ENCODE results near the gene ALK. TPM values are rescaled to one million over a fixed set of nuclear protein-coding genes. Genes with fewer than 3 reads are reported as not detected.
A peak's percentile ranks its signal among the peaks of the same experiment; 100 is the strongest.

The ALK gene
- polyA plus RNA-seq, 1 of the 3 experiments (the other 2 are of a cell fraction), result 0.30 TPM

DNA sequence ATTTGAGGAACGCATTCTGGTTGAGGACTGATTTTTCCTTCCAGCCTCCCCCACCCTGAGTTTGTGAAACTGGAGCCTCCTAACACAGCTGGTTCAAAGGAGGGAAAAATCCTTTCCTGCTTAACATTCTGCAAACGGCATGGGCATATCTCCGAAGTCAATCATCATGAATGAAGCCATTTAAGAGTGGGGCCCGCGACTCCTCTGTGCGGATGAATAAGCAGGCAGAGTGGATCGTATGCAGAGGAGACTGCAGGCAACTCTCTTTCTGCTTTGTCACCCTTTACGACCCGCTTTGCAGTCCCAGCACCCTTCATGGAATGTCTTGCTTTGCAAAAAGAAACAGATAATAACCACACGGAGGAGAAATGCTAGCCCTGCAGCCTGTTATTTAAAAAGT lies 500.9 kb downstream of the ALK start:
- H3K4me1 ChIP-seq (ENCODE audit: control insufficient read depth in 1 of 2, insufficient read depth in 2 of 2, low read depth in 1 of 2, low read length in 1 of 2), result peaks cover 0 to 22% of the 10 kb centered on the region in 2 experiments; a peak in 1 of 4 replicates
- peak overlapping the region in 1 of 2 experiments; percentile 36; a peak in 1 of 4 replicates for H3K27ac ChIP-seq (ENCODE audit: low read depth in 2 of 2, low read length in 1 of 2)
- H2AFZ ChIP-seq (ENCODE audit: low read depth), result no peak overlapping the region
- no peak overlapping the region for H3K4me3 ChIP-seq (ENCODE audit: low read depth in 2 of 2, low read length in 1 of 2)
- CTCF ChIA-PET, result interaction anchor here (0.7 to 1.1 kb wide), 3 partner anchors 18 to 129 kb away, joined by 4 to 5 read pairs (median 4); no protein-coding TSS in a partner anchor
- 58% methylated on average over 10 of the region's 10 CpGs for WGBS (ENCODE audit: low lambda C conversion rate)
- no peaks in the 10 kb centered on the region for H3K9me3 ChIP-seq
- no peaks in the 10 kb centered on the region for H3K36me3 ChIP-seq (replicated peaks in 1 of 2; ENCODE audit: control insufficient read depth in 1 of 2, insufficient read depth in 2 of 2, low read length in 1 of 2)
- no peak for DNase-seq
- H3F3A ChIP-seq (replicated peaks; ENCODE audit: insufficient read depth), result no peaks in the 10 kb centered on the region
- TF ChIP-seq FOXM1 (IDR thresholded peaks at IDR 0.05; ENCODE audit: low read depth), result no peak
- no peak for TF ChIP-seq RAD21 (IDR thresholded peaks at IDR 0.05; ENCODE audit: low read length)
- no peak for TF ChIP-seq CHD2 (IDR thresholded peaks at IDR 0.05; ENCODE audit: low read length, partially characterized antibody)
- no peak for TF ChIP-seq ELF1 (IDR thresholded peaks at IDR 0.05)
- TF ChIP-seq, protein P1, sequence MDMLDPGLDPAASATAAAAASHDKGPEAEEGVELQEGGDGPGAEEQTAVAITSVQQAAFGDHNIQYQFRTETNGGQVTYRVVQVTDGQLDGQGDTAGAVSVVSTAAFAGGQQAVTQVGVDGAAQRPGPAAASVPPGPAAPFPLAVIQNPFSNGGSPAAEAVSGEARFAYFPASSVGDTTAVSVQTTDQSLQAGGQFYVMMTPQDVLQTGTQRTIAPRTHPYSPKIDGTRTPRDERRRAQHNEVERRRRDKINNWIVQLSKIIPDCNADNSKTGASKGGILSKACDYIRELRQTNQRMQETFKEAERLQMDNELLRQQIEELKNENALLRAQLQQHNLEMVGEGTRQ (IDR thresholded peaks at IDR 0.05; ENCODE audit: borderline replicate concordance, low read depth, low read length), result no peak
- TF ChIP-seq, protein P2, sequence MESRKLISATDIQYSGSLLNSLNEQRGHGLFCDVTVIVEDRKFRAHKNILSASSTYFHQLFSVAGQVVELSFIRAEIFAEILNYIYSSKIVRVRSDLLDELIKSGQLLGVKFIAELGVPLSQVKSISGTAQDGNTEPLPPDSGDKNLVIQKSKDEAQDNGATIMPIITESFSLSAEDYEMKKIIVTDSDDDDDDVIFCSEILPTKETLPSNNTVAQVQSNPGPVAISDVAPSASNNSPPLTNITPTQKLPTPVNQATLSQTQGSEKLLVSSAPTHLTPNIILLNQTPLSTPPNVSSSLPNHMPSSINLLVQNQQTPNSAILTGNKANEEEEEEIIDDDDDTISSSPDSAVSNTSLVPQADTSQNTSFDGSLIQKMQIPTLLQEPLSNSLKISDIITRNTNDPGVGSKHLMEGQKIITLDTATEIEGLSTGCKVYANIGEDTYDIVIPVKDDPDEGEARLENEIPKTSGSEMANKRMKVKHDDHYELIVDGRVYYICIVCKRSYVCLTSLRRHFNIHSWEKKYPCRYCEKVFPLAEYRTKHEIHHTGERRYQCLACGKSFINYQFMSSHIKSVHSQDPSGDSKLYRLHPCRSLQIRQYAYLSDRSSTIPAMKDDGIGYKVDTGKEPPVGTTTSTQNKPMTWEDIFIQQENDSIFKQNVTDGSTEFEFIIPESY (IDR thresholded peaks at IDR 0.05; ENCODE audit: borderline replicate concordance, low read depth), result no peak
- no peak for TF ChIP-seq TEAD4 (IDR thresholded peaks at IDR 0.05; ENCODE audit: borderline replicate concordance, insufficient read depth)
- no peak for TF ChIP-seq YY1 (IDR thresholded peaks at IDR 0.05; ENCODE audit: low read depth)
- no peak for TF ChIP-seq FOXJ3 (CRISPR knock-in tag; IDR thresholded peaks at IDR 0.05)
- TF ChIP-seq FOSL2 (IDR thresholded peaks at IDR 0.05; ENCODE audit: borderline replicate concordance, low read depth), result no peak
- no peak for TF ChIP-seq NFIC (IDR thresholded peaks at IDR 0.05; ENCODE audit: borderline replicate concordance)
- TF ChIP-seq MXI1 (IDR thresholded peaks at IDR 0.05; ENCODE audit: low read depth, low read length), result no peak
- no peak for TF ChIP-seq NRF1 (IDR thresholded peaks at IDR 0.05; ENCODE audit: low read depth, low read length)
- TF ChIP-seq, protein P3, sequence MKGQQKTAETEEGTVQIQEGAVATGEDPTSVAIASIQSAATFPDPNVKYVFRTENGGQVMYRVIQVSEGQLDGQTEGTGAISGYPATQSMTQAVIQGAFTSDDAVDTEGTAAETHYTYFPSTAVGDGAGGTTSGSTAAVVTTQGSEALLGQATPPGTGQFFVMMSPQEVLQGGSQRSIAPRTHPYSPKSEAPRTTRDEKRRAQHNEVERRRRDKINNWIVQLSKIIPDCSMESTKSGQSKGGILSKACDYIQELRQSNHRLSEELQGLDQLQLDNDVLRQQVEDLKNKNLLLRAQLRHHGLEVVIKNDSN (IDR thresholded peaks at IDR 0.05; ENCODE audit: borderline replicate concordance, low read depth), result no peak
- TF ChIP-seq GABPA (IDR thresholded peaks at IDR 0.05; ENCODE audit: low read depth), result no peak
- TF ChIP-seq, protein P4, sequence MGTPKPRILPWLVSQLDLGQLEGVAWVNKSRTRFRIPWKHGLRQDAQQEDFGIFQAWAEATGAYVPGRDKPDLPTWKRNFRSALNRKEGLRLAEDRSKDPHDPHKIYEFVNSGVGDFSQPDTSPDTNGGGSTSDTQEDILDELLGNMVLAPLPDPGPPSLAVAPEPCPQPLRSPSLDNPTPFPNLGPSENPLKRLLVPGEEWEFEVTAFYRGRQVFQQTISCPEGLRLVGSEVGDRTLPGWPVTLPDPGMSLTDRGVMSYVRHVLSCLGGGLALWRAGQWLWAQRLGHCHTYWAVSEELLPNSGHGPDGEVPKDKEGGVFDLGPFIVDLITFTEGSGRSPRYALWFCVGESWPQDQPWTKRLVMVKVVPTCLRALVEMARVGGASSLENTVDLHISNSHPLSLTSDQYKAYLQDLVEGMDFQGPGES (IDR thresholded peaks at IDR 0.05; ENCODE audit: low read depth, low read length), result no peak
- no peak for TF ChIP-seq SMC3 (IDR thresholded peaks at IDR 0.05; ENCODE audit: low read depth, low read length)
- TF ChIP-seq MEF2A (IDR thresholded peaks at IDR 0.05; ENCODE audit: borderline replicate concordance, low read depth), result no peak
- no peak for TF ChIP-seq SIN3A (IDR thresholded peaks at IDR 0.05; ENCODE audit: borderline replicate concordance, low read depth, low read length)
- no peaks in the 10 kb centered on the region; the same call in 1 of the 2 replicates for H4K20me1 ChIP-seq (ENCODE audit: insufficient read depth)
- H3K4me2 ChIP-seq, result no peak overlapping the region
- H3K9me2 ChIP-seq, result no peaks in the 10 kb centered on the region
- POLR2A ChIA-PET, result interaction anchor here (0.7 kb wide), 1 partner anchor 11 kb away, joined by 3 read pairs; no protein-coding TSS in a partner anchor
- no peak overlapping the region for H3K9ac ChIP-seq
- H3K27me3 ChIP-seq (ENCODE audit: insufficient read depth), result peaks cover 11% of the 10 kb centered on the region; the same call in 1 of the 2 replicates
- no peaks in the 10 kb centered on the region for H3K79me2 ChIP-seq (ENCODE audit: insufficient read depth)
